ENCODE measurements around the gene FBXO27.
"Not testable (repeated sequence)": the region's sequence is repeated elsewhere in the genome, so short reads cannot be mapped to it uniquely, and the experiment has no call there.

FBXO27 gene

GRCh38 chr19:39074205-39074692 is 41.9 kb upstream of the FBXO27 start:
- H3K36me3 ChIP-seq, result no peaks in the 10 kb centered on the region
- no peak for TF ChIP-seq CTCF (IDR thresholded peaks at IDR 0.05)
- no peak overlapping the region for H3K4me3 ChIP-seq (ENCODE audit: low read depth in 1 of 2, low read length in 1 of 2)
- peaks cover 9% of the 10 kb centered on the region for H3K27me3 ChIP-seq
- H3K27ac ChIP-seq, result no peak overlapping the region
- H3K4me1 ChIP-seq (ENCODE audit: control insufficient read depth in 1 of 2, insufficient read depth in 1 of 2, low read depth in 1 of 2, low read length in 1 of 2), result no peaks in the 10 kb centered on the region
- H3K9me3 ChIP-seq, result no peaks in the 10 kb centered on the region

DNA sequence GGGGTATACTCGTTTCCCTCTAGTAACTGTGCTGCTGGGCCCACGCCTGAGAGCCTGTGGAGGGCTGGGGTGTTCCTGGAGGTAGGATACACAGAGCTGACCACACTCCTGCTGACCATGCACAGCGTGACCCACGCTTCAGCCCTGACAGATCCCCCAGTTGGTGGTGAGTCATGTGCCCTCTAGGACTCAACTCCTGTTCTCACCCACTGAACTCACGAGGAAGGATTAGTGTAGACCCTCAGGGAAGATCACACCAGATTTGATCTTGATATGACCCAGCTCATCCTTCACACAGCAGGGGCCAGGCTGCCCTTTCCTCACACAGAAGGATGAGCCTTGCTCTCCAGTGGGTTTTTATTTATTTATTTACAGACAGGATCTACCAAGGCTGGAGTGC is 38.5 kb upstream of the FBXO27 start:
- Histone ChIP-seq H3K4me1 (ENCODE audit: control insufficient read depth in 1 of 2, insufficient read depth in 1 of 2, low read depth in 1 of 2, low read length in 1 of 2) (no peaks in the 10 kb centered on the region), H3K36me3 (no peaks in the 10 kb centered on the region), H3K27me3 (peaks cover 3% of the 10 kb centered on the region), H3K27ac (no peak overlapping the region), H3K9me3 (no peaks in the 10 kb centered on the region), H3K4me3 (ENCODE audit: low read depth in 1 of 2, low read length in 1 of 2) (no peak overlapping the region)
- no peak for TF ChIP-seq CTCF (IDR thresholded peaks at IDR 0.05)

- not testable (repeated sequence) for H3K36me3 ChIP-seq; H3K27me3 ChIP-seq; H3K4me3 ChIP-seq (ENCODE audit: low read depth in 1 of 2, low read length in 1 of 2); H3K27ac ChIP-seq; H3K9me3 ChIP-seq; H3K4me1 ChIP-seq (ENCODE audit: control insufficient read depth in 1 of 2, insufficient read depth in 1 of 2, low read depth in 1 of 2, low read length in 1 of 2)
Observed at GRCh38 chr19:39068259-39068658, 35.9 kb upstream of the FBXO27 start.

- Histone ChIP-seq H3K36me3 (no peaks in the 10 kb centered on the region), H3K4me1 (ENCODE audit: control insufficient read depth in 1 of 2, insufficient read depth in 1 of 2, low read depth in 1 of 2, low read length in 1 of 2) (no peaks in the 10 kb centered on the region), H3K27me3 (no peaks in the 10 kb centered on the region), H3K9me3 (no peaks in the 10 kb centered on the region), H3K4me3 (ENCODE audit: low read depth in 1 of 2, low read length in 1 of 2) (no peak overlapping the region), H3K27ac (no peak overlapping the region)
- no peak for TF ChIP-seq CTCF (IDR thresholded peaks at IDR 0.05)
Observed at GRCh38 chr19:39067104-39067503, 34.8 kb upstream of the FBXO27 start.

DNA sequence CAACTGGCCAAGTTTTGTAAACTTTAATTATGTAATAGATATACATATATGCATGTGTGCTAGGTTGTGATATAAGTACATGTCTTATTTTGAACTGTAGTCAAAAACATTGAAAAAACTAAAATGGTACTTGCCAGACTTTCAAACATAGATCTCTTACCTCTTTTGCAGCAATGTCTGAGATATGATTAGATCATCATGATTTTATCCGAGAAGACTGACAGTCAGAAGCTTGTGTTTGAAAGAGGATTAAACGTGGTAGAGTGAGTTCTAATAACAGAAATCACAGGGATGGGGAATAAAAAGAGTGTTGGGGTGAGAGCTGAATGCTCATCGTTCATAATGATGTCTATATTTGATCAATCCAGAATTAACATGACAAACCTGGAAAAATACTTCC is 33.6 kb upstream of the FBXO27 start:
- H3K4me1 ChIP-seq (ENCODE audit: control insufficient read depth in 1 of 2, insufficient read depth in 1 of 2, low read depth in 1 of 2, low read length in 1 of 2), result no peaks in the 10 kb centered on the region
- TF ChIP-seq CTCF (IDR thresholded peaks at IDR 0.05), result no peak
- no peak overlapping the region for H3K4me3 ChIP-seq (ENCODE audit: low read depth in 1 of 2, low read length in 1 of 2)
- H3K27ac ChIP-seq, result no peak overlapping the region
- no peaks in the 10 kb centered on the region for H3K36me3 ChIP-seq
- H3K27me3 ChIP-seq, result no peaks in the 10 kb centered on the region
- no peaks in the 10 kb centered on the region for H3K9me3 ChIP-seq

- Histone ChIP-seq H3K9me3 (no peaks in the 10 kb centered on the region), H3K4me1 (ENCODE audit: control insufficient read depth in 1 of 2, insufficient read depth in 1 of 2, low read depth in 1 of 2, low read length in 1 of 2) (no peaks in the 10 kb centered on the region), H3K36me3 (no peaks in the 10 kb centered on the region), H3K4me3 (ENCODE audit: low read depth in 1 of 2, low read length in 1 of 2) (no peak overlapping the region), H3K27ac (no peak overlapping the region), H3K27me3 (no peaks in the 10 kb centered on the region)
- no peak for TF ChIP-seq CTCF (IDR thresholded peaks at IDR 0.05)
Observed at GRCh38 chr19:39064405-39064804, 32.1 kb upstream of the FBXO27 start.

Data from neutrophil (primary cell).